ACHN (cell line): ENCODE results near the gene SLC25A39.
"Not testable (repeated sequence)": the region's sequence is repeated elsewhere in the genome, so short reads cannot be mapped to it uniquely, and the experiment has no call there.

ENCODE experiments used
- DNase-seq: peaks from one replicate; pipeline ENCODE4 v3.0.0-alpha.2; 2015
- in situ Hi-C: cut with HindIII; loops from 2 replicates; pipeline ENCODE4 v1.10.0; 2017; ENCODE audit warnings: low sequenced_read_pairs, low pct_ligation_motif_present, low pct_unique_long_range_greater_than_20kb

The SLC25A39 gene

DNA sequence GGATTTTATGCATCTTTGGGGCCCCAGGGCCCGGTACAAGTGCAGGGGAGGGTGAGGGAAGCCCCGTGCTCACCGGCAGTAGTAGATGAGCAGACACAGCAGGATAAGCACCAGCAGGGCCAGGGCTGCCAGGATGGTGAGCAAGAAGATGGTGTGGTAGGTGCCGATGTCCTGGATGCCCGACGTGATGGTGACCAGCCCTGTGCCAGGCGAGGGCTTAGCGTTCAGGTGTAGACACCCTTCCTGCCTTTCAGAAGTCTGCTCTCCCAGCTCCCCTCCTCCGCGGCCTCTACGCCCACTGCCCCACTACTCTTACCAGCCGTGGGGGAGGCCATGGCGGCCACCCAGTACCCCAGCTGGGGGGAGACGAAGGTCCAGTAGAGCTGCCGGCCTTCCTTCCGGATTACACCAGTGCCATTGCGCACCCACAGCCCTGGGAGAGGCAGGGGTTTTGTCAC is 31.0 kb upstream of the SLC25A39 start:
- DNase-seq, result no peak
- in situ Hi-C loops, result no loop called here

DNA sequence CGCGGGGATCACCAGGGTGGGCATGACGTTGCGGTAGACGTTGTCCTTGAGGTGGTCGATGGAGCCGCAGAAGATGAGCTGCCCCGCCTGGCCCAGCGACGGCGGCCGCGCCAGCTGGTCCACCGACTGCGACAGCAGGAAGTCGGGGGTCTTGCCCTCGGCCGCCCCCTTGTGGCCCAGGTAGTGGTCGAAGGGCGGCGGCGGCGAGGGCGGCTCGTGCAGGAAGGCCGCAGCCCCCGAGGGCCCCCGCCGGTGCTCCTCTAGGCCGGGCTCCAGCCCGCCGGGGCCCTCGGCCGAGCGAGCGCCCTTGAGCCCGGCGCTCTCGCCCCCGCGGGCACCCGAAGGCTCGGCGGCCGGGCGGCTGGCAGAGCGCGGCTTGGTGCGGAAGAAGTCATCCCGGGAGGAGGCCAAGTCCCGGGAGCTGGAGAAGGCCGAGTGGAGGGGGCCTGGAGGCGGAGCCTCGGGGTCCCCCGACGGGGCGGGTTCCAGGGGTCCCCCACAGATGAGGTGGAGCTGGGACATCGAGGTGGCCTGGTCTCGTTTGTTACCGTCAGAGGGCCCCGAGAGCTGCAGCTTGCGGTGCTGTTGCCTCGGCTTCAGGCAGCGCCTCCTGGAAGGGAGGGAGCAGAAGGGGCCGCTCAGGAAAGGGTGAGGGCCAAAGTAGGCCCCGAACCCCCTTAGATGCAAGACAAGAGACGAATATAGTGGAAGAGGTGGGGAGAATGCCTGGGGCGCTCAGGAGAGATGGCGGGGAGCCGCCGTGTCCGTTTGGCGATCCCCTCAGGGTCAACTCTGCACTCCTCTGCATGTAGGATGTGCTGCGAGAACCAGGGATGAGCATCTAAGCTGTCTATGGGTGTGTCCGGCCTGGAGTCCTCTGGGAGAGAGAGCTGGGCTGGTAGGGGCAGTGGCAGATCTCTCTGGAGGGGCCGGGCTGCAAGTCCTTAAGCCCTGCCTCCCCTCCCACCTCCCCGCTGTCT is 30.2 kb upstream of the SLC25A39 start:
- no peak for DNase-seq
- in situ Hi-C loops, result no loop called here

GRCh38 chr17:44353672-44354331 is 29.2 kb upstream of the SLC25A39 start:
- no peak for DNase-seq
- in situ Hi-C loops, result no loop called here

- no peak for DNase-seq
- in situ Hi-C loops, result no loop called here
These were observed 28.4 kb upstream of the SLC25A39 start for GRCh38 chr17:44352828-44353671.

GRCh38 chr17:44351961-44352827 is 27.6 kb upstream of the SLC25A39 start:
- DNase-seq, result no peak
- in situ Hi-C loops, result no loop called here

- DNase-seq, result no peak
- in situ Hi-C loops, result no loop called here
These were observed 26.8 kb upstream of the SLC25A39 start for GRCh38 chr17:44351464-44351863.

GRCh38 chr17:44350733-44351226 is 26.2 kb upstream of the SLC25A39 start:
- in situ Hi-C loops, result no loop called here
- DNase-seq, result peak; percentile 71

- no peak for DNase-seq
- in situ Hi-C loops, result no loop called here
These were observed 25.0 kb upstream of the SLC25A39 start for GRCh38 chr17:44349553-44350070.

DNA sequence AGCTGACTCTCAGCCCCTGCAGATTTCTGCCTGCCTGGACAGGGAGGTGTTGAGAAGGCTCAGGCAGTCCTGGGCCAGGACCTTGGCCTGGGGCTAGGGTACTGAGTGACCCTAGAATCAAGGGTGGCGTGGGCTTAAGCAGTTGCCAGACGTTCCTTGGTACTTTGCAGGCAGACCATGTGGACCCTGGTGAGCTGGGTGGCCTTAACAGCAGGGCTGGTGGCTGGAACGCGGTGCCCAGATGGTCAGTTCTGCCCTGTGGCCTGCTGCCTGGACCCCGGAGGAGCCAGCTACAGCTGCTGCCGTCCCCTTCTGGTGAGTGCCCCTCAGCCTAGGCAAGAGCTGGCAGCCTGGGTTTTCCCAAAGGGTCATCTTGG is 24.4 kb upstream of the SLC25A39 start:
- DNase-seq, result no peak
- in situ Hi-C loops, result no loop called here

DNA sequence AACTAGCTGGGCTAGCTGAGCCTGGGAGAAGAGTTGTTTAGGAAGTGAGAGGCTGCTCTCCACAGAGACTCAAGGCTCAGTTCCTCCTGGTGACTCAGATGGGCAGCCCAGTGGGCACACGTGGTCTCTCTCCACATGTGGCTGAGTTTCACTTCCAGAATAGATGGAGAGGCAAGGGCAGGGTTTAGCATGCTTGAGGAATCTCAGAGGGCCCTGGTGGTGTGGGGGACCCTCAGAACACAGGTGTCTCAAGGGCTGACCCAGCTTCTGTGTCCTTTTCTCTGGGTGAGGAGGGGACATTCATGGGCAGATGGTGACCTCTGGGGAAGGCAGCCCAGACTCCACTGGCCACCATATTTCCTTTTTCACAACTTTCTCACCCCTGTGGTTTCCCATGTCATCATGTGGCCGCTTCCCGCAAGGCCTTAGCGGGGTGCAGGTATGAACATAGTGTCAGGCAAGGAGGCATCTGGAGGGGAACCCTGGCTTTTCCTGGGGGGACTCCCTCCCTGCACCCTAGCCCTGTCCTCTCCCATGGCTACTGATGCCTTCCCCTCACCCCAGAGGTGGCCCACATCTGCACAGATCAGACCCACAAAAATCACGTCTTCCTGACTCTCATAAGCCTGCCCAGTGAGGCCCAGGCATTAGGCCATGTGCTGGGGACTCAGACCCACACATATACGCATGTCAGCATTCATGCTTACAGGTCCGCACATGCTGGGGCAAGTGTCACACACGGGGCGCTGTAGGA is 23.8 kb upstream of the SLC25A39 start:
- DNase-seq, result peak; percentile 49
- in situ Hi-C loops, result no loop called here

- DNase-seq, in situ Hi-C loops: not testable (repeated sequence)
These were observed 22.8 kb upstream of the SLC25A39 start for GRCh38 chr17:44347206-44348055.

DNA sequence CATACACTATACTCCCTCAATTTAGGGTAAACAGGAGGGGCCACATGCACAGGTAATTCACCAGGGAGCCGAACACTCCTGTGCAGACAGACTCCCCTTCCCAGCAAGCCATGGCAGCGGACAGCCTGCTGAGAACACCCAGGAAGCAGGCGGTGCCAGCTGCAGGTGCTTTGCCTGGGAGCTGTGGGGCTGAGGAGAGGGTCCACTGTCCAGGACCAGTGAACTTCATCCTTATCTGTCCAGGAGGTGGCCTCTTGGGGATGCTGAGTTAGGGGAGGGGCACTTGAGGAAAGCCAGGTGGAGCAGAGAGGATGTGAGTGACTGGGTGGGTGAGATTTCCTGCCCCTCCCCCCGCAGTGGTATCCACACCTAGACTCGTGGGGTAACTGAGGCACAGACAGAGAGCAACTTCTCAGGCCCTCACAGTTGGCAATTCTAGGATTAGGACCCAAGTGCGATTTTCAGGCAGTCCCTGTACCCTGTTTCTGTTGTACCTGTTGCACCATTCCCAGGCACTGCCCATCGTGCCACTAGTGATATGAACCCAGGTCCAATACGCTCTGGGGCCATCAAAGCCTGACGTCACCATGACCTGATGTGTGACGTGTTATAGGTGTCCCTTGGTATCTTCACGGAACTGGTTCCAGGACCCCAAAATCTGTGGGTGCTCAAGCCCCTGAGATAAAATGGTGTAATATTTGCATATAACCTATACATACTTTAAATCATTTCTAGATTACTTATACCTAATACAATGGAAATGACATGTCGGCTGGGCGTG is 21.6 kb upstream of the SLC25A39 start:
- in situ Hi-C loops, result no loop called here
- no peak for DNase-seq

DNA sequence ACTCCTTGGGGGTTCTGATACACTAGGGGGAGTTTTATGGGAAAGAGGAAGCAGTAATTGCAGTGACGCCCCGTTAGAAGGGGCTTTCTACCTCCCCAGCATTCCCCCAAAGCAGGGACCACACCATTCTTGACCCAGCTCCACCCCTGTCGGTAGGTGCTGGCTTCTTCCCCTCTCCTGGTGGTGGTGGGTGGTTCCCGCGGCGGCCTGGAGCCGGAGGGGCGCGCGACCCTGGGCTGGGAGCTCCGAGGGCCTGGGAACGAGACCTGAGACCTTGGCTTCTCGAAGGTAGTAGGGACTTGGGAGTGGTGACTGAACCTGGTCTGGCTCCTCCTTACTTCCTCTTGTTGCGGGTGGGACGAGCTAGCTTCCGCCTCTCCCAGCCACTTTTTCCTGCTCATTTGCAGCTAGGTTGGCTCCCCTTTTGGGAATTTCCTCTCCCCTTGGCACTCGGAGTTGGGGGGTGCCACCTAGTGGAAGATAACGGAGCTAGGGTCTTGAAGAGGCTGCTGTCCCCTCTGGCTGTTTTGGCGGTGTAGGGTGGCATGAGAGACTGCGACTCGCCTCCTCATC is 20.9 kb upstream of the SLC25A39 start:
- in situ Hi-C loops, result no loop called here
- peak; percentile 79 for DNase-seq

DNA sequence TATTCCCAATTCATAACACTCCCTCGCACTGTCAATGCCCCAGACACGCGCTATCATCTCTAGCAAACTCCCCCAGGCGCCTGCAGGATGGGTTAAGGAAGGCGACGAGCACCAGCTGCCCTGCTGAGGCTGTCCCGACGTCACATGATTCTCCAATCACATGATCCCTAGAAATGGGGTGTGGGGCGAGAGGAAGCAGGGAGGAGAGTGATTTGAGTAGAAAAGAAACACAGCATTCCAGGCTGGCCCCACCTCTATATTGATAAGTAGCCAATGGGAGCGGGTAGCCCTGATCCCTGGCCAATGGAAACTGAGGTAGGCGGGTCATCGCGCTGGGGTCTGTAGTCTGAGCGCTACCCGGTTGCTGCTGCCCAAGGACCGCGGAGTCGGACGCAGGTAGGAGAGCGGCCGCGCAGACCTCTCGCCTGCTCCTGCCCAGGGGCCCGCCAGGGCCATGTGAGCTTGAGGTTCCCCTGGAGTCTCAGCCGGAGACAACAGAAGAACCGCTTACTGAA is 20.4 kb upstream of the SLC25A39 start, which contains the start of gene GRN:
Gene GRN (plus strand): TSS at position 364 of the 515 bp plus-strand sequence. CDS start 3,863 bp downstream, outside the sequence.
- peak; percentile 99 for DNase-seq
- in situ Hi-C loops, result no loop called here
